ENCODE measurements around the gene GASK1B.

GASK1B gene

DNA sequence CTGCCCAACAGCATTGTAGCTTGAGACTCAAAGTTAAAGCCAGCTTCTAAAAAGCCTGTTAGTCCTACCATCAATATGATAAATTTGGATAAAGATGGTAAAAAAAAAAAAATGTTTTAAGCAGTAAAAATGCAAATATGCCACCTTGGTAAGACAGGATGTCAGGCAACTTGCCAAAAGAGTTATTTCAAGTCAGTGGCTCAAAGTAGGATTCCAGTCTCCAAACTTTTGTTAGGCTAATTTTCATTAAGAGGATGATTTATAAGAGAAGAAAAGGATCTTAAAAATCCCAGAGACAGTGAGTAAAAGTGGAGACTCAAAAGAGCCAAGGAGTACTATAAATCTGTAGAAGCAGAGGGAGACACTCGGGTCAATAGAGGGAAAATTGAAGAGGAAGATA, 47.5 kb downstream of the GASK1B start:
- Histone ChIP-seq H3K23ac (ENCODE audit: low read length in 2 of 2) (no peak overlapping the region), H3K4me1 (ENCODE audit: control insufficient read depth, insufficient read depth, low read depth, low read length) (peaks cover 5% of the 10 kb centered on the region), H3K27ac (ENCODE audit: low read length, poor library complexity, severe bottlenecking) (no peak overlapping the region), H4K8ac (ENCODE audit: low read length) (no peak overlapping the region), H3K9ac (ENCODE audit: low read length) (no peak overlapping the region), H2BK12ac (ENCODE audit: low read length in 2 of 2) (no peak overlapping the region), H3K18ac (ENCODE audit: low read depth in 1 of 2, low read length in 2 of 2) (no peak overlapping the region), H3K4me2 (ENCODE audit: low read length, poor library complexity, severe bottlenecking) (no peak overlapping the region), H2BK5ac (ENCODE audit: low read depth, low read length, poor library complexity, severe bottlenecking) (no peak overlapping the region), H2BK120ac (ENCODE audit: low read depth, low read length) (no peak overlapping the region), H2BK15ac (ENCODE audit: low read depth, poor library complexity, severe bottlenecking) (no peak overlapping the region), H2AFZ (ENCODE audit: low read depth, low read length) (no peak overlapping the region), H3K9me3 (ENCODE audit: control insufficient read depth, low read length) (no peaks in the 10 kb centered on the region), H4K91ac (ENCODE audit: low read length) (no peak overlapping the region), H3K4ac (ENCODE audit: low read depth in 1 of 2, low read length in 2 of 2) (no peak overlapping the region), H3K79me1 (replicated peaks; ENCODE audit: low read length, poor library complexity, severe bottlenecking) (no peaks in the 10 kb centered on the region), H3K27me3 (ENCODE audit: control insufficient read depth in 1 of 2, insufficient read depth in 1 of 2, low read length in 2 of 2) (no peaks in the 10 kb centered on the region), H3K4me3 (ENCODE audit: insufficient read depth in 1 of 2, low read depth in 1 of 2, low read length in 2 of 2) (no peak overlapping the region), H3K14ac (ENCODE audit: low read length in 2 of 2) (no peak overlapping the region), H2AK5ac (ENCODE audit: low read length, severe bottlenecking) (no peak overlapping the region), H3K36me3 (ENCODE audit: control insufficient read depth in 1 of 2, insufficient read depth in 2 of 2, low read depth in 1 of 2, low read length in 2 of 2) (peaks cover 0 to 61% of the 10 kb centered on the region in 2 experiments)
- 92% methylated on average over 1 of the region's 1 CpG for WGBS
- no peak for DNase-seq

Data from mesenchymal stem cell (in vitro differentiated cells and primary cell).